T-cell (primary cell): Measurements from ENCODE around the gene SLC12A8. TPM values are rescaled to one million over a fixed set of nuclear protein-coding genes. Genes with fewer than 3 reads are reported as not detected.

ENCODE experiments used
- ATAC-seq, 4 experiments: fragments of 200-7000 bp in 3 of 4; fragments of 150-1000 bp in 1 of 4; cut with Tn5 transposase; replicated peaks in 1 of 4; 1 replicate in 3 of 4; 2 replicates in 1 of 4; pipeline ENCODE4 v1.10.0; 2021; ENCODE audit warnings: moderate library complexity in 3 of 4, mild to moderate bottlenecking in 2 of 4, moderate number of reproducible peaks in 1 of 4
- CTCF ChIA-PET, 2 donors: fragments of 300-600 bp; sonication (Branson Sonifier 250); formaldehyde crosslinking; loops; one replicate each; lab custom pipeline; 2022; ENCODE audit warnings: antibody characterized with exemption in 2 of 2; lab: Charles Lee
- POLR2A ChIA-PET, 2 donors: fragments of 300-600 bp; sonication (Branson Sonifier 250); formaldehyde crosslinking; loops; one replicate each; lab custom pipeline; 2022; ENCODE audit warnings: antibody characterized with exemption in 2 of 2; lab: Charles Lee
- DNase-seq, 35 experiments: peaks; one replicate each; pipeline versions ENCODE4 v3.0.0 to v3.0.0-alpha.2; 2013 to 2023
- H3K27ac ChIP-seq: one replicate; pipeline ENCODE4 v1.5.1; 2013; ENCODE audit warnings: low read length
- H3K27me3 ChIP-seq, 2 experiments: replicated peaks in 1 of 2; 1 replicate in 1 of 2; 2 replicates in 1 of 2; pipeline versions ENCODE4 v1.6.1 to v1.7.0; 2013; ENCODE audit warnings: low read length in 1 of 2, mixed read lengths in 1 of 2; ENCODE audit not compliant: control insufficient read depth in 2 of 2, insufficient read depth in 2 of 2; ENCODE audit errors: extremely low read depth in 1 of 2
- H3K36me3 ChIP-seq, 2 donors: 1 replicate in 1 of 2; 2 replicates in 1 of 2; pipeline versions ENCODE4 v1.6.1 to v1.7.0; 2013; ENCODE audit warnings: low read length in 1 of 2; ENCODE audit not compliant: control insufficient read depth in 2 of 2, insufficient read depth in 1 of 2; ENCODE audit errors: extremely low read depth in 1 of 2
- H3K4me1 ChIP-seq, 2 experiments: 1 replicate in 1 of 2; 2 replicates in 1 of 2; pipeline versions ENCODE4 v1.6.1 to v1.7.0; 2013; ENCODE audit warnings: low read length in 2 of 2, mixed read lengths in 1 of 2; ENCODE audit not compliant: insufficient read depth in 2 of 2, control insufficient read depth in 1 of 2; ENCODE audit errors: extremely low read depth in 1 of 2
- H3K4me3 ChIP-seq, 2 donors: 1 replicate in 1 of 2; 2 replicates in 1 of 2; pipeline versions ENCODE4 v1.5.1 to v1.7.0; 2013; ENCODE audit warnings: mild to moderate bottlenecking in 2 of 2, low read length in 1 of 2, moderate library complexity in 1 of 2; ENCODE audit not compliant: control insufficient read depth in 1 of 2; ENCODE audit errors: extremely low read depth in 1 of 2
- H3K9me3 ChIP-seq: 2 replicates; pipeline ENCODE4 v1.7.0; 2013
- H3K27ac Mint-ChIP-seq, 2 donors: one replicate each; pipeline ENCODE4 v1.8.0; 2020 to 2021; ENCODE audit warnings: mild to moderate bottlenecking in 2 of 2, mixed read lengths in 2 of 2
- H3K27me3 Mint-ChIP-seq, 2 donors: one replicate each; pipeline ENCODE4 v1.8.0; 2021 to 2022; ENCODE audit warnings: mixed read lengths in 2 of 2
- H3K36me3 Mint-ChIP-seq: one replicate; pipeline ENCODE4 v1.8.0; 2021; ENCODE audit warnings: mixed read lengths
- H3K4me1 Mint-ChIP-seq, 3 donors: one replicate each; pipeline ENCODE4 v1.8.0; 2020 to 2022; ENCODE audit warnings: mixed read lengths in 3 of 3, mild to moderate bottlenecking in 1 of 3
- H3K4me3 Mint-ChIP-seq, 3 donors: one replicate each; pipeline ENCODE4 v1.8.0; 2020 to 2022; ENCODE audit warnings: mild to moderate bottlenecking in 3 of 3, mixed read lengths in 3 of 3, moderate library complexity in 3 of 3
- H3K9me3 Mint-ChIP-seq, 3 donors: one replicate each; pipeline ENCODE4 v1.8.0; 2020 to 2022; ENCODE audit warnings: mixed read lengths in 3 of 3
- WGBS: methylation state at CpG from one replicate; pipeline ENCODE4 v1.1.5; 2013; ENCODE audit warnings: missing lambda C conversion rate; ENCODE audit not compliant: insufficient coverage; 5-methylcytosine and 5-hydroxymethylcytosine counted together
- total RNA-seq, 35 experiments: library from RNA in 6 of 35; stranded (reverse) in 6 of 35; fragments of 120-200 nt in 1 of 35; gene quantifications; one replicate each; pipeline versions ENCODE4 v1.2.1 to v1.2.4 and lab custom pipeline; 2013 to 2026

Gene SLC12A8
- total RNA-seq, 5 donors from 2014 or later (not counting 1 experiment from before 2014, with no cell fraction given): 0.50 to 0.96 (median 0.60) TPM; not detected in 2

- ChIA-PET CTCF (interaction anchor here in 1 of 2 donors (0.7 kb wide), 1 partner anchor 48 kb away, joined by 3 read pairs; no protein-coding TSS in a partner anchor), POLR2A (no interaction called here)
- Histone ChIP-seq H3K36me3 (no peaks in the 10 kb centered on the region), H3K27me3 (peaks cover 0 to 6% of the 10 kb centered on the region in 2 experiments), H3K4me1 (peaks cover 9 to 31% of the 10 kb centered on the region in 2 experiments), H3K9me3 (no peaks in the 10 kb centered on the region), H3K27ac (no peak overlapping the region), H3K4me3 (no peak overlapping the region)
- Mint-ChIP-seq H3K27me3 (no peaks in the 10 kb centered on the region), H3K36me3 (no peaks in the 10 kb centered on the region), H3K27ac (peak overlapping the region in 1 of 2 donors; percentile 7), H3K4me3 (no peak overlapping the region), H3K9me3 (no peaks in the 10 kb centered on the region), H3K4me1 (peaks cover 20 to 31% (median 22%) of the 10 kb centered on the region in 3 donors)
- 87% methylated on average over 18 of the region's 22 CpGs for WGBS
- DNase-seq (peak in 1 of 35 experiments; percentile 33), ATAC-seq (no peak)
Observed at GRCh38 chr3:125146626-125147490, 65.7 kb downstream of the SLC12A8 start.

- whole genome bisulfite sequencing: no CpG with 5 or more reads among the region's 10 CpGs
- Histone ChIP-seq H3K4me1 (peaks cover 13 to 41% of the 10 kb centered on the region in 2 experiments), H3K9me3 (no peaks in the 10 kb centered on the region), H3K27me3 (peaks cover 0 to 6% of the 10 kb centered on the region in 2 experiments), H3K27ac (no peak overlapping the region), H3K4me3 (no peak overlapping the region), H3K36me3 (no peaks in the 10 kb centered on the region)
- Mint-ChIP-seq H3K27ac (no peak overlapping the region), H3K4me3 (no peak overlapping the region), H3K9me3 (no peaks in the 10 kb centered on the region), H3K4me1 (peaks cover 27 to 33% (median 29%) of the 10 kb centered on the region in 3 donors), H3K27me3 (no peaks in the 10 kb centered on the region), H3K36me3 (no peaks in the 10 kb centered on the region)
- DNase-seq (no peak), ATAC-seq (no peak)
- ChIA-PET CTCF (interaction anchor here in 1 of 2 donors (0.7 kb wide), 1 partner anchor 47 kb away, joined by 3 read pairs; no protein-coding TSS in a partner anchor), POLR2A (no interaction called here)
Observed at GRCh38 chr3:125145751-125146475, 66.6 kb downstream of the SLC12A8 start.

- Mint-ChIP-seq H3K27ac (no peak overlapping the region), H3K4me3 (no peak overlapping the region), H3K36me3 (no peaks in the 10 kb centered on the region), H3K4me1 (peaks cover 36 to 40% (median 36%) of the 10 kb centered on the region in 3 donors), H3K27me3 (no peaks in the 10 kb centered on the region), H3K9me3 (no peaks in the 10 kb centered on the region)
- Histone ChIP-seq H3K27me3 (peaks cover 0 to 6% of the 10 kb centered on the region in 2 experiments), H3K27ac (no peak overlapping the region), H3K4me1 (peaks cover 13 to 51% of the 10 kb centered on the region in 2 experiments), H3K36me3 (no peaks in the 10 kb centered on the region), H3K9me3 (no peaks in the 10 kb centered on the region), H3K4me3 (no peak overlapping the region)
- DNase-seq (no peak), ATAC-seq (no peak)
- POLR2A ChIA-PET: no interaction called here
- WGBS: 100% methylated on average over 1 of the region's 5 CpGs
- CTCF ChIA-PET: interaction anchor here in 1 of 2 donors (0.6 kb wide), 1 partner anchor 294 kb away, joined by 3 read pairs; no protein-coding TSS in a partner anchor
Observed at GRCh38 chr3:125144653-125145314, 67.8 kb downstream of the SLC12A8 start.

GRCh38 chr3:125143982-125144652 lies 68.4 kb downstream of the SLC12A8 start:
- WGBS: 93% methylated on average over 3 of the region's 7 CpGs
- no peaks in the 10 kb centered on the region for H3K9me3 Mint-ChIP-seq
- H3K4me1 Mint-ChIP-seq: peaks cover 38 to 46% (median 42%) of the 10 kb centered on the region in 3 donors
- DNase-seq (no peak), ATAC-seq (no peak)
- no peak overlapping the region for H3K27ac ChIP-seq
- H3K4me3 ChIP-seq: no peak overlapping the region
- no peaks in the 10 kb centered on the region for H3K36me3 Mint-ChIP-seq
- no peaks in the 10 kb centered on the region for H3K27me3 Mint-ChIP-seq
- peak overlapping the region; percentile 28 to 39 for H3K27ac Mint-ChIP-seq
- peaks cover 0 to 6% of the 10 kb centered on the region in 2 experiments for H3K27me3 ChIP-seq
- no peak overlapping the region for H3K4me3 Mint-ChIP-seq
- H3K4me1 ChIP-seq: peaks cover 13 to 49% of the 10 kb centered on the region in 2 experiments
- POLR2A ChIA-PET: no interaction called here
- H3K9me3 ChIP-seq: no peaks in the 10 kb centered on the region
- H3K36me3 ChIP-seq: no peaks in the 10 kb centered on the region
- CTCF ChIA-PET: interaction anchor here in 1 of 2 donors (0.8 kb wide), 1 partner anchor 191 kb away, joined by 3 read pairs; no protein-coding TSS in a partner anchor

GRCh38 chr3:125143538-125143937 lies 69.0 kb downstream of the SLC12A8 start:
- no peak overlapping the region for H3K4me3 ChIP-seq
- H3K9me3 ChIP-seq: no peaks in the 10 kb centered on the region
- Mint-ChIP-seq H3K27ac (no peak overlapping the region), H3K4me3 (no peak overlapping the region), H3K9me3 (no peaks in the 10 kb centered on the region), H3K36me3 (no peaks in the 10 kb centered on the region), H3K4me1 (peaks cover 36 to 43% (median 38%) of the 10 kb centered on the region in 3 donors), H3K27me3 (no peaks in the 10 kb centered on the region)
- peaks cover 0 to 6% of the 10 kb centered on the region in 2 experiments for H3K27me3 ChIP-seq
- ChIA-PET CTCF (interaction anchor here in 1 of 2 donors (0.8 kb wide), 1 partner anchor 192 kb away, joined by 3 read pairs; no protein-coding TSS in a partner anchor), POLR2A (no interaction called here)
- 100% methylated on average over 3 of the region's 3 CpGs for WGBS
- H3K36me3 ChIP-seq: no peaks in the 10 kb centered on the region
- H3K27ac ChIP-seq: no peak overlapping the region
- peaks cover 13 to 43% of the 10 kb centered on the region in 2 experiments for H3K4me1 ChIP-seq
- DNase-seq: no peak
- no peak for ATAC-seq
